ENCODE data around the gene OR56A1.

The OR56A1 gene

GRCh38 chr11:5989203-5989602 is 41.4 kb downstream of the OR56A1 start:
- H3K27ac ChIP-seq, result no peak overlapping the region
- no peak for TF ChIP-seq CTCF (conservative IDR thresholded peaks at IDR 0.05)

- no peak within 1 kb of the TSS for H3K27ac ChIP-seq
- no peak for TF ChIP-seq CTCF (conservative IDR thresholded peaks at IDR 0.05)
Observed at GRCh38 chr11:5986885-5987284, 43.7 kb downstream of the OR56A1 start, which contains the start of gene OR52L1. TSS of gene OR52L1 (minus strand) at chr11:5986985. CDS start at chr11:5986930, 55 bp downstream.

DNA sequence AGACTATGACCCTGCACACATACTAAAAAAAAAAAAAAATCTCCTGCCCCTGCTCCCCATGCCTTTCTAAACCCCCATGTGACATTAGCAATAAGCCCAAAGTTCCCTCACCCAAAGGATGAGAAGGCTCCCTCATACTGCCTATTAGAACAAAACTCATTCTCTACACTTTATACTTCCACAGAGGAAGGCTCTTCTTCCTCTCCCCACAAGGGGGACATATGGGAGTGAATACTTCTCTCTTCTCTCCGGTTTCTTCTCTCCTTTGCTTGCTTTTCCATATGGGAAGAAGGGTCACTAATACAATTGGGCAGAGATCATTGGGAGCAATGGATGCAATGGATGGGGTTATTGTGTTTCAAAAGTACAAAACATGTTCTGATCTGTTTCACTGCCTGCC is 47.1 kb downstream of the OR56A1 start:
- H3K27ac ChIP-seq, result no peak overlapping the region
- TF ChIP-seq CTCF (conservative IDR thresholded peaks at IDR 0.05), result no peak

DNA sequence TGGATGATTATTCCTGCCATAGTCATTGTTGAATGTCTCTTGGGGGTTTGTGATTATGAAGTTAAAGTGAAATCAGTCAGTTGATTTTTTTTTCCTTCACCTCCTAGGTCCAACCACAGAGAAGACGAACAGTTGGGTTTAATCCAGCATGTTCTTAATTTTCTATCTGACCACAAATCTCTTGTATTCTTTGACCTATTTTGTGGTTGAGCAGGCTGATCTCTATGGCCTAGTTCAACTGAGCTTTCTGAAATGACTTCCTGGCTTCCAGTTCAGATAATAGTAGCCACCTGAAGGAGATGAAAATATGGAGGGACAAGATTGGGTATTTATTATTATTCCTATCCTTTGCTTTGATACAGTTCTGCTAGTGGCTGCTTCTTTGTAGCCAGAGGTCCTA is 57.0 kb downstream of the OR56A1 start:
- H3K27ac ChIP-seq, result no peak overlapping the region
- no peak for TF ChIP-seq CTCF (conservative IDR thresholded peaks at IDR 0.05)

Measured in VCaP (cell line).